NOMO-1 treated with dmso at 0.1 percent for 144 hours (cell line): ENCODE measurements around the gene MAST4.

Experiments
- DNase-seq: peaks from one replicate; lab custom pipeline; 2025; ENCODE audit not compliant: unreplicated experiment; lab: John Stamatoyannopoulos, UW

MAST4 gene

DNA sequence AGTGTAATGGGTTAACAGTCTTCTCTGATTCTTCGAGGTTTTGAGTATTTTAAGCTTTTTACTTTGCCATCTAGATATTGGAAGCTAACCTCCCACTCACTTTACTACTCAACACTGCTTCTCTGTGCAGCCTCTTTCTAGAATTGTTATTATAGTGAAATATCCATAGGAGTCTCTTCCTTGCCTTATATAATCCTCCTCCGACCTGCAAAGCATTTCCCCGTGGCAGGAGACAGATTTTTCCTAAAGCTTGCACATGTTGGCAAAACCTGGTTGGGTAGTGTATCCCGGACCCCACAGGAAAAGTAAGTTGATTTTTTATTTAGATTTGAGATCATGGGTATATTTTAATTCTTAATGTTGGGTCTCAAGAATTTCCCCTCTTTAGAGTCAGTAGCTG lies 351.3 kb downstream of the MAST4 start:
- DNase-seq: no peak

DNA sequence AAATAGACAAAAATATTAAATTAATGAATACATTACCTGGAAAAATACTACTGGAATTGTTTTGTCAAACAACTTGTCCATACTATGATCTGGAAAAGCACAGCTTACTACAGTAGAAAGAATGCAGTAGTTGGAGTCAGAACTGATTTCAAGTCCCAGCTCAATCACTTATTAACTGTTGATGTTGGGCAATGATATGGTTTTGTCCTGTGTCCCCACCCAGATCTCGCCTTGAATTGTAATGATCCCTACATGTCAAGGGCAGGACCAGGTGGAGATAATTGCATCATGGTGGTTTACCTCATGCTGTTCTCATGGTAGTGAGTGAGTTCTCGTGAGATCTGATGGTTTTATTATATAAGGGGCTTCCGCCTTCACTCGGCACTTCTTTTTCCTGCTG lies 352.9 kb downstream of the MAST4 start:
- DNase-seq: peak; percentile 33

DNA sequence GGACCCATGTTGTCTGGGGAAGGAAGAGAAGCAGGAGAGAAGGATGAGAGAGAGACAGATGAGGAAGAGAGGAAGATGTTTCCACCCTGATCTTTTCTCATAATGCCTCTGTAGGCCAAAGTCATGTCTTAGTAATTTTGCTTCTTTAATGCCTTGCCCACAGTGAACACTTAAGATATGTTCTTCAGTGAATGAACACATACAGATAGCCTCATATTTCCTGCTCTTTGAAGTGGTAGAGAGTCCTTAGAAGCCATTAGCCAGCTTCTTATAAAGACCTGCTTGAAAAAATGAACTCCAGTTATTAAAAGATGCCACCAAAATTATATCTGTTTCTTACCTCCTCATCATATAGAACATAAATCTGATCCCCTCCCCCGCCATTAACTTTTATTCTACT lies 356.0 kb downstream of the MAST4 start:
- DNase-seq: no peak

DNA sequence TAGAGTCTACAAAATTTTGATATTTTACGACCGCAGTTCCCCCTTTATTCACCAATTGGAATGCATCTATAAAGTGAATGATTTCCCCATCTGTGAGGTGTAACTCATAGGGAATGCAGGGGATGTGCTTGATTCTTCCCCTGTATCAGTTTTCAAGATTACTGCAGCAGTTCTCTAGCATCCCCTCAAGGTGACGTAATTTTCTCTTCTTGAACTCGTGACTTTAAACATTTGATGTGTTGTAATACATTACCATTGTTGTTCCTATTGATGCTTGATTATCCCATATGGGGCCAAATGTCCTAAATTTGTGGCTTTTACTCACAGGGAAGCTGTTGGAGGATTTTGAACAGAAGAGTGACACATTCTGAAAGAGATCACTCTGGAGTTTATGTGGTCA lies 360.2 kb downstream of the MAST4 start:
- no peak for DNase-seq

DNA sequence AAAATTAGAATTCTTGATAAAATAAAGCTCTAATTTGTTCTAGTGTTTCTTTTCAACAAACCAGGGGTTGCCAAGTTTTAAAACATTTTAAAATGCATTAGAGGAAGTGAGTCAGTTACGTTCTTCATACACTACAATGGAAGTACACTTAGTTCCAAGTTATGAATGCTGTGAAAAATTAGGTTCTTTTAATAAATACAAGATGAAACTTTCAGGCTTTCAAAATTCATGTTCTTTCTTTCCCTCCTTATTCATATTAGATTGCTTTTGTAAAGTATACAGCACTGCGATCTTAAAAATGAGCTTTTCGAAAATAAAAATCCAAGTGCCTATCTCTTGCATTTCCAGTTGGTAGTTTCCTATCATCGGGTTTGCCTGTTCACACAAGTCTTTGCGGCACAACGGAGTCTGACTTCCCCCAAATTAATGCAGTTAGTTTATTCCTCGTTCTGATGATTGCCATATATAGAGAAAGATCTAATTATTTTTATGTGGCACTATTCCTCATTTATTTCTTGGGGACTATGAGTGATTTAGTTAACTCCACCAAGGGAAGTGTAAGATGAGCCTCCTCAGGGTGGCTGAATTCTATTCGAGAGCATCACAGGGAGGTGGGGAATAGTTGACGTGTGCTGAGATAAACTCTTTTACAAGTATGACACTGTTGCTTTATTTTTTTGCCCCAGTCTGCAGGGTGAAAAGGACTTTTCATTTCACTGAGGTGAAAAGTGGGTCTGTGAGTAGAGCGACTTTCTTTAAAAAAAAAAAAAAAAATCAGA lies 362.2 kb downstream of the MAST4 start:
- no peak for DNase-seq

DNA sequence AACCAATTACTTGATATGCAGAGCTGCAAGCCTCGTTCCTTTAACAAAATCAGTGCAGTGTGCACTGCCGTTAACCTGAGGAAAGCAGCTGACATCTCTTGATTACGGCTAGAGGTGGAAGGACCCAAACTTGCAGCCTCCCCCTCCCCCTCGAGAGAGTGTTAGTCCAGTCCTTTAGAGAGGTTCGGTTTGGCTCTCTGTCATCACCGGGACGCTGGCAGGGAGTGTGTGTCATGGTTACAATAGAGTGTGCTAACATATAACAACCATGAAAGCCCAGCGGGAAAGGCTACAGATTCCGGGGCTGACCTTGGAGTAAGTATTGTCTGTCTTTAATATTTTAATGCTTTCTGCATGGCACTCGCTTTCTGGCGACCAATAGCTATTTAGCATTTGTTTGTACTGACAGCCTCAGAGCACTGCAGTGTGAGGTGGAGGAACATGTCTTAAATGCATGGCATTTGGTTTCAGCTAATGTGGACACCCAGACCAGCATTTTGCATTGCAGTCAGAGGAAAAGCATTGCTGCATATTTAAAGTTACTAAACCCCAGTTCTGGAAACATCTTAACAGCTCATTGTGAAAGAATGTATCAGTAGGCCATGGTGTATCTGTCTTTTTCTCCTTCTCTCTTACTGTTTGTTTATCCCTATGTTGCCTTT lies 362.9 kb downstream of the MAST4 start:
- no peak for DNase-seq

DNA sequence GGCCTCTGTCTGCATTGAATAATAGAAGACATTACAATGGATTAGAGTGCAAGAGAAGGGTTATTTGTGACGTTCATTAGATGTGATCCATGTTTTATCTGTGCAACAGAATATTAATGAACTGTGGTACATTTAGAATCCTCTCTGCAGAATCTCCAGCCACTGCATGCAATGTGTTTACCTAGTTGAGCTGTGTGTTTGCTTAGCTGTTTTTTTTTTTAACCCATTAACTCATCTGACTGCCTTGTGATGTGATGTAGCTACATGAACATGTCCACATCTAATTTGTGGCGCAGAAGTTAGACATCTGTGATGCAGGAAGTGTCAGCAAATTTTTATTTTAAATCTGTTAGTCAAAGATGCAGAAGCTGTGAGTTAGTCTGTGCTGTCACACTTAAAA lies 363.5 kb downstream of the MAST4 start:
- no peak for DNase-seq

DNA sequence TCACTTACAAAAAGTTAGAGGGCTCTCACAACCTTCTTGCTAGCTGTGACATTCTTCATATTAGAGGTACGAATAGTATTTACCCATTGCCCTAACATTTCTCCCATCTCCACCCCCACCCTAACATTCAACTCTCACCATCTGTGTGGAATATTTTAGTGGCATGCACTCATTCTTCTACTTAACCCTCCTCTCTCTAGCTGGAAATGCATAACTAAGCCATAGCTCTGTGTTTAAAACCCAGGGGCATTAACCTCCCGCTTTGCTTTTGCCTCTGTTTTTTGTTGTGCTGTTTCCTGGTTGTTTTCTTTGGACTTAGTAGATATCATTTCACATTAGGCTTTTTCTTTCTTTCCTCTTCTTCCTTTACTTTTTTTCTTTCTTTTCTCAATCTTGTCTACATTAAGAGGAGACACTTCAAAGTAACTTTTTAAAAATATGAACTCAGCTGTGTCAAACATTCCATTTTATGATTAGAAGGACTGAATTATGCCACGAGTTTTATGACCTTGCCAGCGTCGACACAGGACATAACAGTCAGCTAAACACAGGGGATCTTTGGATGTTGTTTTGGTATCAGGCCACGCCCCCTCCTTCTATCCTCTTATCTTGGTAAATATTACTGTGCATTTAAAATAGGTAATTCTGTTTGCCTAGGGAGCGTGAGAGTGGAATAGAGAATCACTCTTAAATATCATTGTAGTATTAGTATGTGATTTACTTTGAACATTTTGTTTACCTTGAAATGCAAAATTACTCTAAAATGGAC lies 364.4 kb downstream of the MAST4 start:
- DNase-seq: no peak

DNA sequence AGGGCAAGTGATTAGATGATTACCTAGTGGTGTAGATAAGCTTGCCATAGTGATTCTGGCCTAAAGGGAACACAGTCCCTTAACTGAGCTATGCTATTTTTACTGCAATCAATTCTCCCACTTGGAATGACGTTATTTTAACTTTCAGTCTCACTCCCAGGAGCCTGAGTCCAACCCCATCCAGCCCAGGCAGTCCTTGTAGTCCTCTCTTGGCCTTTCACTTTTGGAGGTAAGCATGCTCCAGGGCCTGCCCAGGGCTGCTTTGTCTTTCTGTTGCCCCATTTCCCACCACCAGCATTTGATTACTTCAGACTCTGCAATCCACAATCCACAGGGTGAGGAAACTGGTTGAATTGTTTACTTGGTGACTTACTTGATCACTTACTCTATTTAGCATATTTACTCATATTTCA lies 367.4 kb downstream of the MAST4 start:
- no peak for DNase-seq

DNA sequence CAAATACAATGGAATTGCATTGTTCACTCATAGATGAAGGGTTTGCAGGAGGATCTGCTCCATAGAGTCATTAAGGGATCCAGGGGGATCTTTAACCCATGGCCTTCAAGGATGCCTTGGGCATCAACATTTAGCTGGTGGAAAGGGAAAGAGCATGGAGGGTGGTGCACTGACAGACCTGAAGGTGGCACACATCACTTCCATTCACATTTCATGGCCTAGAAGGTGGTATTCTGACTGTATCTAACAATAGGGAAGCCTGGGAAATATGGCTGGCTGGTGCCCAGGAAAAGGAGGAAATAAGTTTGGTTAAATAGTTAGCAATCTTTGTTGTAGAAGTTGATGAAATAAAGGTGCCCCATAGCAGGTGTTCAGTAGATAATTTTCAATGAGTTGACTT lies 370.2 kb downstream of the MAST4 start:
- DNase-seq: no peak

DNA sequence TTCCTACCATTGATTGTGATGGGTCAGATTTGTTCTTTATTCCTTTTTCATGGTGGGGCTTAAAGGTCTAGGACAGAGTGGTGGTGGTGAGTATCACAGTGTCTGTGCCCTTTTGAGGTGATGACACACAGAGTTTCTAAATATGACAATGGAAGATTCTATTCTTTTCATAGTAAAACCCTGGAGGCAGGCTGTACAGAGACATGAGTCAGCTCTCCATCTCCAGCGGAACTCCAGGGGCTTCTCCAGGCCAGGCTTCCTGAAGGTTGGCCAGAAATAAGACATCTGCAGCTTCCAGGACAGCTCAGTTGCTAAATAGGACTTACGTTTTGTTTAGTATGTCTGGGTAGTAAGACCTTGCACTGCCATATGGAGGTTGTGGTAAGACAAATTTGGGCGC lies 370.9 kb downstream of the MAST4 start:
- DNase-seq: no peak

DNA sequence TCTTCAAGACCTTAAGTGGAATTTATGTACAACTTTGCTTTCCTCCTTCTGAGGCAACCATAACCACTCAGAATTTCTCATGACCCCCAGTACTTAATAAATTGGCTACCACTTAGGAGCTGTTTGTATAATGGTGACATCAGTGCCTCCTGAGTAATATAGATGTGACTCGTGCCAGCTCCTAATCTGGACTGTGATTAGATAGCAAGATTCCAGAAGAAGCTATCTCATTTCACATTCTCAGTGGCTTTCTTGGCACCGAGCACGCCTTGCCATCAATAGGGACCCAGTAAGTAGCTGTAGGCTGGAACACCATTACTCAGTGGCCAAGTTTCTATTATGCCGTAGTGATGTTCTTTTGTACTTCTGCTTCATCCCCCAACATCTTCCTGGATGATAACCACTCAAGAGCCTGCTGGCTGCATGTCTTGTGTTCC lies 371.7 kb downstream of the MAST4 start:
- DNase-seq: no peak

DNA sequence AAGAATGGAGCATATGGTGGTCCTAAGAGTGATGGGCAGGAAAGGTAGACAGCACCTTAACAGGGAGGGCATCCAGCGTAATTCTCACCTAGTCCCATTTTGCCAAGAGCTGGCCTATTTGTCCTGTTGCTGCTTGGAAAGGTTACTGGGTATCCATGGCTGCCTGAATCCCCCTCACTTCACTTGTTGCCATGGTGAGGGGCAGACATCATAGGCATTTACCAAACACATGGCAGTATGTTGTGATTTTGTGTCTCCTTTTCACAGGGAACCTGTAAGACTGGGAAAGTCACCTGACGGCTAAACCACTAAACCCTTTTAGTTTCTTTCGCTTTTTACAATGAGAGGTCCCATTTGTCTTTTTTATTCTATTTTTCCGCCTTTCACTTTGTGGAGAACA lies 373.3 kb downstream of the MAST4 start:
- no peak for DNase-seq

DNA sequence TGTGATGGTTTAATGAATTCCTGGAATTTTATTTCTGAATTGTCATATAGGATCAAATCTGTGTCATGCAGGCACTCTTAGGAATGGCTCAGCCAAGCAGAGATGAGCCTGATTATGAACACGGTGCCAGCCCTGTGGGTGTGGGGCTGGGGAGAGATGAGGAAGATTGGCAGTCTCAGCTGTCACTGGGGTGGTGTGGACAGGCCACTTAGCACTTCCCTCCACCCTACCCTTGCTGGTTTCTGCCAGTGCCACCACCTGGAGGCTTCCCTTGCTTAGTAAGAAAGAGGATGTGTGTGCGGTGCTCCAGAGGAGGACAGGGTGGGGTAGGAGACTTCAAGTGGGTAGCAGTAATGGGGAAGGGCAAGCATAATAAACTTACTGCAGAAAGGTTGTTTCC lies 373.8 kb downstream of the MAST4 start:
- no peak for DNase-seq

DNA sequence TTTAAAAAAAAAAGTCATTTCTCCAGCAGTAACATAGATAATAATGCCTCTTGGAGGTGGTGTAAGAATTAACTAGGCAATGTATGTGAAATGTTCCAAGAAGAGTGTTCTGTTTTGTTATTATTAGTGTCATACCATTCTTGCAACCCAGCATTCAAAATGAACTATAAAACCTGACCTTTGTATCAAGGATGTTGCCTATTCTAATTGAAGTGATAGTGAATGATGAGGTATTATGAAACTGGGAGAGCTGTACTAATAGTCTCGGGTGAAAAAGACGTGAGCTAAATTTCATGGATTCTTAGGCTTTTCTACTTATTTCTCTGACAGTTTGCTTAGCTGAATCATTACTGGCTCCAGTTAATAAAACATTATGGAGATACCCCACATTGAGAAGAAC lies 375.8 kb downstream of the MAST4 start:
- DNase-seq: no peak

DNA sequence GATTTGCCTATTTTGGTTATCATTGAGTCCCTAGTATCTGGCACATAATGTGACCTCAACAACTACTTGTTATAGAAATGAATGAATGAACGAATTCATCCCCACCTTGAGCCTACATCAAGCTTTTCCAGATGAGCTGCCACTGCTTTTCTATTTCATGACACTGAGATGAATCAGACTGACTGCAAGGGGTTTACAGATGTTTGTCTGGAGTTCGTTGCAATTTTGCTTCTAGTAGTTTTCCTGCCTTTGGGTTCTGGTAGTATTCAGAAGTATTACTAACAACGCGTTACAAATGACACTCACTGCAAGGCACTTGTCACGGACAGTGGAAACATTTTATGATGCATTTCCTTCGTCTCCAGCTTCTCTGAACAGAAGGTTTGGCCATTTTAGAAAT lies 378.1 kb downstream of the MAST4 start:
- DNase-seq: no peak

DNA sequence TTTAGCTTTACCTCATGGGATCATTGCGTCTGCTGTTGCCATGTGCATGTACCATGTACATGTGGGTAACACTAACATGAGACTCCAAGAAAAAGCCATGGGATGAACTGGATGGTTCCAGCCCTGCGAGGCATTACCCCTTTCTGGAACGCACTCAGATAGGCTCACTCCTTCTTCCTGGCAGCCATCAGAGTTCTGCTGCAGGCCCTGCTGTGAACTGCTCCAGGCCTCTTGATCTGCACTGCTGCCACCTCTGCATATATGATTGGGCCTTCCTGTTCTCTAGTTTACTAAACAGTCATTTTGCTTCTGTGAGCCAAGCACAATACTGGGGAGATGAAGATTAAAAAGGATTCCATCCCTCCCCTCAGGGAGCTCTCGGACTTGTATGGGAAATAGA lies 379.9 kb downstream of the MAST4 start:
- DNase-seq: no peak

DNA sequence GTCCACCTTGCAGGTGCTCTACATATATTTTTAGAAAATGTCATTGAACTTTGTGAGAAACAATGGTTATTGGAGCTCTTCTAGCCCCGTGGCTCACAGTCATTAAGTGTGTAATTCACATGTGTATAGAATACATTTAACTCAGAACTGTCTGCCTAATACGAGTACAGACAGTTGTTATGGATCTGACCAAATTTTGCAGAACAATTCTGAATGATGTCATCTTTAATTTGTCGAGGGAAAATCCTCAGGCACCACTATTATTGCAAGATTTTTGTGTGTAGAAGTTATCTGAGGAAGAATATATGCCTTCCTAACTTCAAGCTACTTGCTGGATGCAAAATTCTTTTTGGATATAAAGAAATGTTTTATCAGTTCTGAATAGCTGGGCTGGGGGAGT lies 383.5 kb downstream of the MAST4 start:
- DNase-seq: no peak

DNA sequence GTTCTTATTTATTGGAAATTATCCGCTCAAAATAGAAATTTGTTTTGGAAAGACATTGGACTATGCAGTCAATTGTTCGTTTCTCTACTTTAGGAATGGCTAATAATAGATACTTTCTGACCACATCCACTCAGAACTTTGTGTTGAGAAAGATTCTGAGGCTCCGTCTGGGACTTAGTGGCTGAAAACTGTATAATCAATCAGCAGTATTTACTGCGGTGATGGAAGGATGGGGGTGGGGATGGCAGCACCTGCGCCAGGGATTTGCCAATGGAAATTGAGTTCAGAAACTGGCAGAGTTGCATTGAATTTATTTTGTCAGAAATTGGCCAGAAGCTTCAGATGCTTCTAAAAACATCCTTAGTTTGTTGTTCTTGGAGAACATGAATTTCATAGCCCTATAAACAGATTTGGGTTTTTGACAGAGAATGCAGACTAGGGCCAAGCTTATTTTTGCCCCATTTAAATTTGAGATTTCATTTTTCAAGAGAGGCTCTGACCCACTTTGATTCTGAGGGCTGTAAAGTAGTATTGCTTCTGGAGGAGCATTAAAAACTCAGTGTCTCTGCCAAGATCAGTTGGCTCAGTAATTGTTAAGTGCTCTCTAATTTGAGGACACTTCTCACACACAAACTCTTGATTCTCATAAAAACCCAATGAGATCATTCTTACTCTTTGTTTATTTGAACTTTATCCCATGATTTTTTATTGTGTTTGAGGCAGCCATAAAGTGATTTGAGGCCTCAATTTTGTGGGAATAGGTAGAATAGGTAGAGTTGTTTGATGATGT lies 385.3 kb downstream of the MAST4 start:
- no peak for DNase-seq

DNA sequence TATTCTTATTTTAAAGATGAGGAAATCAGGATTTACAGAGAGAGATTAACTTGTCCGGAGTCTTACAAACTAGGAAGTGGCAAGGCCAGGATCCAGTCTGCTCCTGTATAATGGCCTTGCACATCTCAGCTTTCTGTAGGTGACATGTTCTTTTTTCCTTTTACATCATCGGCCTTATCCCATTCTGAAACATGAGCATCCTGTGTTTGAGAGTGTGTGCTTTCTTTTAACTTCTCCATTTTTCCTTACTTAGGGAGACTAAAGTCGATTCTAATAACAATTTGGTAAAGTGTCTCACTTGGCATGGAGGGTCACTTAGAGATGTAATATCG lies 385.8 kb downstream of the MAST4 start:
- no peak for DNase-seq

DNA sequence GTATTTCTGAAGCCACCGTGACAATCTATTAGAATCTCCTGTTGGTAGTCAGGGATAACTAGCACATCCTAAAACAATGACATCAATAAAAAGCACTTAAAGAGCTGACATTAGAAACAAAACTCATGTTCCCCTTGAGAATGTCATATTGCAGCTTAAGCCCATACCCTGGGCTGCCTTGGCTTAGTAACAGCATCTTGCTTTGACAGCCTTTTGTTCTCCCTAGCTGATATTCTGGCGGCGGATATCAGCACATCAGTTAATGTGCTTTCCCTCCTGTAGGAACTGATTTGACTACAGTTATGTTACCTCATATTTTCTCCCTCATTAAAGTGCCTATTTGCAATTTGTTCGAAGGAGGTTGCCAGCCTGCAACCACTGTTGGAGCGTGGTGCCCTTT lies 386.3 kb downstream of the MAST4 start:
- no peak for DNase-seq
